GM19397 (cell line): ENCODE results near the gene ITK.
A peak's percentile ranks its signal among the peaks of the same experiment; 100 is the strongest.
"Not testable (repeated sequence)": the region's sequence is repeated elsewhere in the genome, so short reads cannot be mapped to it uniquely, and the experiment has no call there.

Experiments
- ATAC-seq: cut with Tn5 transposase; IDR thresholded peaks from one replicate; pipeline ENCODE4 v1.9.1; 2021; ENCODE audit warnings: mild to moderate bottlenecking, moderate library complexity; ENCODE audit not compliant: unreplicated experiment

Gene ITK

GRCh38 chr5:157167214-157167621, 13.4 kb upstream of the ITK start:
- ATAC-seq, result no peak

DNA sequence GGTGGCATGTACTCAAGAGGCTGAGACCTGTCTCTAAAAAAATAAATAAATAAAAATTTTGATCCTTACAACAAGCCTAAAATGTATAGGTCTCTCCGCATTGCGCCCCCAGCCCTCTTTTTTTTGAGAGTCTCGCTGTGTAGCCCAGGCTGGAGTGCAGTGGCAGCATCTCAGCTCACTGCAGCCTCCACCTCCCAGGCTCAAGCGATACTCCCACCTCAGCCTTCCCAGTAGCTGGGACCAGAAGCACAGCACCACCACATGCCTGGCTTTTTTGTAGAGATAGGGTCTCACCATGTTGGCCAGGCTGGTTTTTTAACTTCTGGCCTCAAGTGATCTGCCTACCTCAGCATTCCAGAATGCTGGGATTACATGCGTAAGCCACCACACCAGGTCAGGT, 12.4 kb upstream of the ITK start:
- ATAC-seq, result no peak

DNA sequence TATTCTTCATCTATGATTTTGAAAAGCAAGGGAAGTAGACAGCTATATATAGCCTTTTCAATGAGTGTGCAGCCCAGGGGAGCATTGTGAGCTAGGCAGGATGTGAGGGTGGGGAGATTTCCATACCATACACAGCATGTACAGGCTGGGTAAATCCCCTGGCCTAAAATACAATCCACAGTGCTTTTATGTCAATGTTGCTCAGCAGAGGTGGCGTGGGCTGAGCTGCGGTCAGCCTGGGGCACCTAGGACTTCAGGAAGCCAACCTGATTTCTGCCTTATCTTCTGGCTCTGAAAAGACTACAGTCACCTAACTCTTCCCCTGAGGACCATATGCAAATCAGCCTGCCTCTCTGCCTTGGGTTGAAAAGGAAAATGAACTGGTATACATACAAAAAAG, 8.2 kb upstream of the ITK start:
- ATAC-seq, result peak; percentile 98

DNA sequence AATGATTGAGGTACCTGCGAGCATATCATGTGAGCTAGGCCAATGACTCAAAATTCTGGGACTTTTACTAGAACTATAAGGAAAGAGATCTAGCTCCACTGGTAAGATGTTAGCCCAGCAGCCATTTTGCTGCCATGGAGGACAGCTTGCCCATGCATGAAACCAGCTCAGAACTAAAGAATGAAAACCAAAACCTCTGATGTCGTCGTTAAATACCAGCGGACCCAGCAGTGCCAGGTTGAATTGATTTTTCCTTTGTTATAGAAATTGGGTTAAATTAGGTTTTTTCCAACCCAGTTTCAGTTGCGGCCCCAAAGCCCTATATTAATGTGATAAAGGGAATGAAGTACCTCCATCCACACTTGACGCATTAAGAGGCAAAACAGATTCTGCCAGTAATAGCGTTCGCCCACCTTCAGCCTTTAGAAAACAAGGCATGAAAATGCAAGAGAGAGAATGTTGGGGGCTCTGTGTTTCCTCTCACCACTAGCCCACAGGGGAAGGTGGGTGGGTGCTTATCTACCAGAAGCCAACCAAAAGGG, 5.5 kb upstream of the ITK start:
- ATAC-seq, result no peak

DNA sequence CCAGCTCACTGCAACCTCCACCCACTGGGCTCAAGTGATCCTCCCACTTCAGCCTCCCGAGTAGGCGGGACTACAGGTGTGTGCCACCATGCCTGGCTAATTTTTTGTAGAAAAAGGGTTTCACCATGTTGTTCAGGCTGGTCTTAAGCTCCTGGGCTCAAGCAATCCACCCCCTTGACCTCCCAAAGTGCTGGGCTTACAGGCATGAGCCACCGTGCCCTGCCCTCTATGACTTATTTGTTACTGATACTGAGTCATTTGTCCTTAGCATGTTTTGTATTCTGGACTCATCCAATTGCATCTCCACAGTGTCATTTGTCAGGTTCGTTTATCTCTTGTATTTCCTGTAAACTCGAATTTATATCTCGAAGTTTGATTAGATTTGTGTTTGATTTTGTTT, 2.7 kb upstream of the ITK start:
- ATAC-seq, result no peak

DNA sequence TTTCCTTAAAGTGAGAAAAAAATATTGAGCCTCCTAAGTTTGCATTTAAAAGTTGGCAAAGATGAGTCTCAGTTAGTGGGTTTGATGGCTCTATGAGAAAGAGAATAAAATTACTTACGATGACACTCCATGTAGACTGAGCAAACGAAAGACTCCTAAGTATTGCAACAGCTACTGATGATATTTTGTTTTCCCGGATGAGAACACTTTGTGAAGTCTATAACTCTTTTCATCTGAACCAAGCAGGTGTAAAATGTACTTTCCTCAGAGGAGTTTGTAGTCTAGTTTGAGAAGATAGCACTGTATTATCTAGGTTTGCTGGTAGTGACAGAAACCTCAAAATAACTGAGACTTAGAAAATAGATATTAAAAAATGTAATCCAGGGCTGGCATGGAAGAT, 1.7 kb upstream of the ITK start:
- ATAC-seq, result no peak

DNA sequence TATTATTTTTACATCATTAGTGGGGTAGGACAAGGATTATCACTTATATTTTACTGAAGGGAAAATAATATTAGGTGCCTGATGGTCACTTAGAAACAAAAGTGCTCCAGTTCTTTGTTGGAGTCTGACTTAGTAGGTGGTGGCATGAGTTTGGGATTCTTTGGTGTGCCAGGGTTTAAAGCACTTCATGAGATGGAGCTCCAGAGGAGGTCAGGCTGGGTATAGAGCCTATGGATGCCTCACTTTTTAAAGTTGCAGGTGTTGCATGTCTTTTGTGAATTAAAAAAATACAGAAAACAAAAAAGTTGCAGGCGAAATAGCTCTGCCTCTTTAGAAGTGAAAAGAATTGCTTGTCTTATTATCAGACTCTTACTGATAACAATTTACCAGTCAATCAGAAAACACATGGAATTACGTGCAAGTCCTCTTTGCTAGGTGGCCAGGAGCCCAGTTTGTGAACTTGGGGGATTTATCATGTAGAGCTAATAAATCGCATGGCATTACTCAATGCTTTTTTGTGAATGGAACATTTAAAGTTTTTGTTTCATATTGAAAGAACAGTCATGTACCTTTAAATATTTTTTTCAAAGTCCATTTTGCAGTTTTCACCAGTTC, 1.6 kb downstream of the ITK start:
- no peak for ATAC-seq

- ATAC-seq, result no peak
Measured at GRCh38 chr5:157184117-157184670, 3.6 kb downstream of the ITK start.

DNA sequence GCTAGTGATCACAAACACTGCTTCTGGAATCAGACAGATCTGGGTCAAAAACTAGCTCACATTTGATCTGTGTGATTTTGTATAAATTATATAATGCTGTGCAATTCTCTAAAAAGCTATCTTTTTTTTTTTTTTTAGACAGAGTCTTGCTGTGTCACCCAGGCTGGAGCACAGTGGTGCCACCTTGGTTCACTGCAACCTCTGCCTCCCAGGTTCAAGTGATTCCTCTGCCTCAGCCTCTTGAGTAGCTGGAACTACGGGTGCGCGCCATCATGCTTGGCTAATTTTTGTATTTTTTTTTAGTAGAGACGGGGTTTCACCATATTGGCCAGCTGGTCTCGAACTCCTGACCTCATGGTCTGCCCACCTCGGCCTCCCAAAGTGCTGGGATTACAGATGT, 4.5 kb downstream of the ITK start:
- not testable (repeated sequence) for ATAC-seq

DNA sequence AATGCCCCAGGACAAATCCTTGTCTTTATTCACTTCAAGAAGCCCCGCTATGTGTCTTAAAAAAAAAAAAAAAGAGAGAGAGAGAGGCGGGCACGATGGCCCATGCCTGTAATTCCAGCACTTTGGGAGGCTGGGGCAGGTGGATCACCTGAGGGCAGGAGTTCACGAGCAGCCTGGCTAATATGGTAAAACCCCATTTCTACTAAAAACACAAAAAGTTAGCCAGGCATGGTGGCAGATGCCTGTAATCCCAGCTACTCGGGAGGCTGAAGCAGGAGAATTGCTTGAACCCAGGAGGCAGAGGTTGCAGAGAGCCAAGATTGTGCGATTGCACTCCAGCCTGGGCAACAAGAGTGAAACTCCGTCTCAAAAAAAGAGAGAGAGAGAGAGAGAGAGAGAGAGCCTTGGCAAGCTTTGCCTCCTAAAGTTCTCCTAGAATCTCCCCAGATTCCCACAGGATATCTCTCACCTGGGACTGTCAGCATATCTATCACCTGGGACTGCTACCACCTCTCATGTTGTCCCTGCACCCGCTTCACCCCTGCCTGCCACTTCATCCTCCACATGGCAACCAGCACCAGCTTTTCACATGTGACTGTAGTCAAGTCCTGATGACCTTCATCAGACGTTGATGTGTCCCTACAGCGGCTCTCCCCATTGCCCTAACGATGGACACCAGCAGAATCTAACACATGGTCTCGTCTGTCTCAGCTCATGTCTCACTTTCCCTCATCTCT, 5.8 kb downstream of the ITK start:
- no peak for ATAC-seq

DNA sequence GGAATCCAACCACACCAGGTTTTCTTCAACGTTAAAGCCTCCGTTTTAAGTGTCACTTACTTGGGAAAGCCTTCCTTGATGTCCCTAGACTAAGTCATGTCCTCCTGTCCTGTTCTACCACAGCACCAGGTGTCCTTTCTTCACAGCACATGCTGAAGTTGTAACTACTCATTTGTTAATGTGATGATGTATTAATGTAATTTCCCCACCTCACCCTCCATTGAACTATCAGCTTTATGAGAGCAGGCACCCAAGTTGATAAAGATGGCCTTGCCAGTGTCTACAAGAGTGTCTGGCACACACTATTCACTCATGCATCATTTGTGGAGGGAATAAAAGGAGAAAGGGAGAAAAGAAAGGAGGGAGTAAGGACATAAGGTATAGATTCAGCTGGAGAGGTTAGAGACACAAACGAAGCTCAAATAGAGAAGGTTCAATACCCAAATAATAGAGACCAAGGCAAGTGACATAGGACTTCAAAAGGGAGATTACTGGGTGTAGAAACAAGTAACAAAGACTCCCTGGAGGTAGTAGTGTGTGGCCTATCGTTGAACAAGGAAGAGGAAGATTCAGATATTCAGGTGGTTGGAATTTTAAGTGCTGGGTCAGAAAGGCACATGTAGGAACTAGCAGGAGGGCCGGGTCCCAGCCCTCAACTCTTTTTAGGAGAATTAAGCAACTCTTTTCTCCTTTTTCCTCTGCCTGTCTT, 6.6 kb downstream of the ITK start:
- no peak for ATAC-seq

DNA sequence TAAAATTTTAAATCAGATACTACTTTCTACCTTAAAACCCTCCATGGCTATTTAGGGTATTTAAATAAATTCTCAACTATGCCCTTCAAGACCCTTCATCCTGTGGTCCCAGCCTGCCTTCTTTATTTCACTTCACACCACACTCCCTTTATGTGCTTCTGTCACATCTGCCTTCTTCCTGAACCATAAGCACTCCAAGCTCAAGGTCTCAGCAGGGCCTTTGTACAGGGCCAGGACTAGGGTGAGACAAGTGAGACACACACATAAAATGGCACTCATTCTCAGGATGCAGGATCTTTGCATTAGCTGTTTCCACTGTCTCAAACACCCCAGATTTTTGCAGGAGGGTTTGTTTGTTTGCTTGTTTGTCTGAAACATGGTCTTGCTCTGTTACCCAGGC, 7.6 kb downstream of the ITK start:
- ATAC-seq, result no peak

GRCh38 chr5:157189223-157189622, 8.6 kb downstream of the ITK start:
- ATAC-seq, result no peak

GRCh38 chr5:157193699-157194424, 13.2 kb downstream of the ITK start:
- ATAC-seq, result no peak

GRCh38 chr5:157196045-157196444, 15.4 kb downstream of the ITK start:
- ATAC-seq, result no peak

- no peak for ATAC-seq
Measured at GRCh38 chr5:157197086-157197485, 16.4 kb downstream of the ITK start.

GRCh38 chr5:157198277-157198986, 17.8 kb downstream of the ITK start:
- ATAC-seq, result no peak

GRCh38 chr5:157201857-157202256, 21.2 kb downstream of the ITK start:
- ATAC-seq, result no peak

- no peak for ATAC-seq
Measured at GRCh38 chr5:157203417-157203816, 22.8 kb downstream of the ITK start.

- no peak for ATAC-seq
Measured at GRCh38 chr5:157204765-157205164, 24.1 kb downstream of the ITK start.
